Mononuclear cell (primary cell): ENCODE measurements around the gene CEBPG. TPM values are rescaled to one million over a fixed set of nuclear protein-coding genes. Genes with fewer than 3 reads are reported as not detected.

Experiments
- H3K27me3 ChIP-seq: 2 replicates; pipeline ENCODE4 v1.6.0; 2011; ENCODE audit warnings: low read length, control low read depth; ENCODE audit not compliant: insufficient read depth
- H3K4me1 ChIP-seq: 2 replicates; pipeline ENCODE4 v1.5.1; 2011; ENCODE audit warnings: mild to moderate bottlenecking, low read length, control low read depth; ENCODE audit not compliant: insufficient read depth
- H3K4me3 ChIP-seq: 2 replicates; pipeline ENCODE4 v1.5.1; 2011; ENCODE audit warnings: mild to moderate bottlenecking, low read length, moderate library complexity
- H3K9me3 ChIP-seq: 2 replicates; pipeline ENCODE4 v1.5.1; 2011; ENCODE audit warnings: low read depth, mild to moderate bottlenecking, control low read depth, low read length
- total RNA-seq: library from RNA; depleted of rRNA; stranded (reverse); fragments of >200 nt; gene quantifications from one replicate; pipeline ENCODE4 v1.2.3, GENCODE V29; 2012

CEBPG gene
- total RNA-seq, 1 donor: 25.3 TPM

DNA sequence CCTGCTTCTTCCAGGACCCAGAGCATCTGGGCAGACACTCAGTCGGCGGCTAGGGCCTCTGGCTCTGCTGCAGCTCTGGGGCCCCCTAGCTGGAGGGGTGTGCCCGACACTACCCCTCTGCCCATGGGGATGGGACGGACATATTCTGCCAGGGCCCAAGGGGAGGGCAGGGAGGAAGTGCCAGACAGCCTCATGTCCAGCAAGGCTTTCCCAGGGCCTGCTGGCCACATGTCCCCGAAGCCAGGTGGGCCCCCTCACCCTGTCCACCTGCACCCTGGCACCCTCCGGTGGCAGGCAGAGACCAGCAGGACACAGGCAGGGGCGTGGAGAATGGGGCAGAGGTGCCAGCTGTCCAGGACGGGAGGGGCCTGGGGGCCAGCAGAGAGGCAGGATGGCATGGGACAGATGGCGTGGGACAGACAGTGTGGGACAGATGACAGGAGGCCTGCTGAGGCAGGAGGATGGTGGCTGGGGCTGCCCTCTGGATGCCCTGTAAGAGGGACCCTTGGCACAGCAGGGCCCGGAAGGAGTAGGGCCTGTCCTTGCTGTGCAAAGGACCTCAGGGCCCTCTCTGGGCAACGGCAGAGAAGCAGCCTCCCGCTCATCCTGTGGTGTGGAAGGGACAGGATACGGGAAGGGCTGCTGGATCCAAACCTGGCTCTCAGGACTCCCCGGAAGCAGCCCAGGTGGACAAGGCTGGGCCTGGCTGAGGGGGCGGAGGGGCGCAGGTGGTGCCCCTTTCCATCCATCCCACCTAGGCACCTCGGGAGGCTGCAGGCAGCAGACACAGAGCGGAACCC is 29.1 kb downstream of the CEBPG start:
- peaks cover 34% of the 10 kb centered on the region for H3K4me1 ChIP-seq
- no peak overlapping the region for H3K4me3 ChIP-seq
- no peaks in the 10 kb centered on the region for H3K27me3 ChIP-seq
- no peaks in the 10 kb centered on the region for H3K9me3 ChIP-seq

DNA sequence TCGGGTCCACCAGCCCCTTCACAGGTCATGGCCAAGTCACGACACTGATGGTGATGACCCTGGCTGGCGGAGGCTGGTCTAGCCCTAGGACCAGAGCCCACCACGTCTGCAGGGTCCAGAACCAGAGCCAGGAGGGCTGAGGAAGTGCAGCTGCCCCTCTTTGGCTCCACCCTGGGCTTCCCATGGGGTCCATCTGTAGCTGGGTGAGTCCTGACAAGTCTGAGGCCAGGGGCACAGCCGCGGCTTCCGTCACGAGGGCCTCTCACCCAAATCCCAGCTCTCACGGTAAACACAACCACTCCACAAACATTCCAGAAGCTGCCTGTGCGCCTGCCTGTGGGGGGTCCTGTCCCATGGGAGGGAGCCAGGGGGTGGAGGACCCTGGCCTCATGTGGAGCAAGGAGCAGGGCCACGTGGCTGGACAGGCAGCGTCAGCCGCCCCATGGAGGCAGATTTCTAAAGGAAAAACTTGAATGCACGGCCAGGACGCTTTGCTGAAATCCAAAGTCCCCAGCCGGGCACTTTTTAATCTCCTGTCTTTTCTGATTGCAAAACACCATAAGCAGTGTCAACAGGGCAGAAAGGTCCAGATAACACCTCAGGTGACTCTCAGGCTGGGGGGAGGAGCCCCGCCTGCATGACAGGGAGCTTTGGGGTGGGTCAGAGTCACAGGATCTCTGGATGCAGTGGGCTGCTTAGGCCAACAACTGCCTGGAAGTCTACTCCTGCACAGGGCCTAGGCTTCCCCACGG is 29.9 kb downstream of the CEBPG start:
- Histone ChIP-seq H3K4me1 (peaks cover 35% of the 10 kb centered on the region), H3K27me3 (no peaks in the 10 kb centered on the region), H3K4me3 (no peak overlapping the region), H3K9me3 (no peaks in the 10 kb centered on the region)

GRCh38 chr19:33403973-33404304 is 30.4 kb downstream of the CEBPG start:
- Histone ChIP-seq H3K4me3 (no peak overlapping the region), H3K9me3 (no peaks in the 10 kb centered on the region), H3K27me3 (no peaks in the 10 kb centered on the region), H3K4me1 (peaks cover 35% of the 10 kb centered on the region)

- Histone ChIP-seq H3K27me3 (no peaks in the 10 kb centered on the region), H3K4me3 (no peak overlapping the region), H3K9me3 (no peaks in the 10 kb centered on the region), H3K4me1 (peaks cover 35% of the 10 kb centered on the region)
Measured at GRCh38 chr19:33404506-33405253, 31.2 kb downstream of the CEBPG start.

- Histone ChIP-seq H3K9me3 (no peaks in the 10 kb centered on the region), H3K4me3 (no peak overlapping the region), H3K4me1 (peaks cover 35% of the 10 kb centered on the region), H3K27me3 (no peaks in the 10 kb centered on the region)
Measured at GRCh38 chr19:33405254-33405552, 31.7 kb downstream of the CEBPG start.

DNA sequence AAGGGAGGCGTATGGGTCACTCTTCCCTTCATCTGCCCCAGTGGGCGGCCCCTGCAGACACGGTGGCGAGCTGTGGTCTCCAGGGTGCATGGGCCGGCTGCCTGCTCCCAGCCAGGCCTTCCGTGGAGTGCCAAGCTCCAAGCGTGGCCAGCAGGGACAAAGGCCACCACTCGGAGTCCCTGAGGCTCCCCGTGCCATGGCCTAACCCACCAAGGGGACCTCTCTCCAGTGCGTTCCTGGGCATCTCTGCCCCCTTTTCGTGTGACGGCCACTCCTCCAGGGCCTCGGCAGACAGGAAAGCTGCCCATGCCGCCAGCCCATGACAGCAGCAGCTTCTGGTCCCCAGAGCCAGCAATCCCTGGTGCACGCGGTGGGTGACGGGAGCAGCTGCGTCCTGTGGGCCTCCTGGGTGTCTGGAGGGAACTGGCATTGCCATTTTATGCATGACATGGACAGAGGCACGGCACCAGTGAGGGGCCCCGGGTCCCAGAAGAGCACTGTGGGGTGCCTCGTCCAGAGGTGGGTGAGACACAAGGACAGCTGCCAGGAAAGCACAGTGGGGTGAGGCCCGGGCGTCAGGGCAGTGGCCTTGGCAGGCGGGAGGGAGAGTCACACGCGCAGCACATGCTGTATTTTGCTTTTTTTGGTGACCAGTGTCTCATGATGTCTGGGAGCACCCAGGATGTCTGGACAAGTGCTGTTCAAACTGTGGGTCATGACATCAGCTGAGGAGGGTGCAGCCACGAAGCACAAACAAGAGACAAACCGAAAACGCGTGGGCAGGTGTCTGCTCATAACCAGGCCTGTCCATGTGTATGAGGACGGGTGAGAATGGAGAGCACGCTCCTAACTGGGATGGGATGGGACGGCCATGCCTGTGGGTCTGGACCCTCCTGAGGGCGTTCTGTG is 32.3 kb downstream of the CEBPG start:
- H3K9me3 ChIP-seq: no peaks in the 10 kb centered on the region
- no peaks in the 10 kb centered on the region for H3K27me3 ChIP-seq
- no peak overlapping the region for H3K4me3 ChIP-seq
- peaks cover 35% of the 10 kb centered on the region for H3K4me1 ChIP-seq

DNA sequence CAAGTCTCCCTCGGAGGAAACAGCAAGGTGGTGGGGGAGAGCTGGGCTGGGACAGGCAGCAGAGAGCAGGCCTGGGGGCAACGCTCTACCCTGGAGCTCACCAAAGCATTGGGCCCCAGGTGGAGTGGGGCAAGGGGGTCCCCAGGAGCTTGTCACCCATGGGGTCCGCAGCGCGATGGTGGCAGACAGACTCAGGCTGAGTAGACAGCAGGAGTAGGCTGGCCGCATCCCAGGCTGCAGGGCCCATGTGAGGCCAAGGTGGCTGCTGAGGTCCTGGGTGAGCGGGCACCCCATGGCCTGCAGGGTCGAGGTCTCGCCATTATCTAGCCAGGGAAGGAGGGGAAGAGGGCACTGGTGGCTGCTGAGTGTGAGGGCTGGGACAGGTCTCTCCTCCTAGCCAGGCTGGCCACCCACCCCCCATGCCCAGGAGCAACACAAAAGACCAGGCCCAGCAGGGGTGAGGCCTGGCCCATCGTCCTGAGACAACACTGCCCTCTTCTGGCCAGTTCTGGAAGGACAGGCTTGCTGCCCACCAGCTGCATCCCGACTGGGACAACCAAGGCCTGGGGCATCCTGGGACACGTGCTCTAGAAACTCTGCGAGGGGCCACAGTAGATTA is 33.1 kb downstream of the CEBPG start:
- Histone ChIP-seq H3K27me3 (no peaks in the 10 kb centered on the region), H3K4me1 (peaks cover 35% of the 10 kb centered on the region), H3K4me3 (no peak overlapping the region), H3K9me3 (no peaks in the 10 kb centered on the region)

- Histone ChIP-seq H3K27me3 (no peaks in the 10 kb centered on the region), H3K4me3 (no peak overlapping the region), H3K9me3 (no peaks in the 10 kb centered on the region), H3K4me1 (peaks cover 35% of the 10 kb centered on the region)
Measured at GRCh38 chr19:33407140-33407551, 33.6 kb downstream of the CEBPG start.

- no peaks in the 10 kb centered on the region for H3K9me3 ChIP-seq
- no peaks in the 10 kb centered on the region for H3K27me3 ChIP-seq
Measured at GRCh38 chr19:33407716-33408115, 34.2 kb downstream of the CEBPG start.

DNA sequence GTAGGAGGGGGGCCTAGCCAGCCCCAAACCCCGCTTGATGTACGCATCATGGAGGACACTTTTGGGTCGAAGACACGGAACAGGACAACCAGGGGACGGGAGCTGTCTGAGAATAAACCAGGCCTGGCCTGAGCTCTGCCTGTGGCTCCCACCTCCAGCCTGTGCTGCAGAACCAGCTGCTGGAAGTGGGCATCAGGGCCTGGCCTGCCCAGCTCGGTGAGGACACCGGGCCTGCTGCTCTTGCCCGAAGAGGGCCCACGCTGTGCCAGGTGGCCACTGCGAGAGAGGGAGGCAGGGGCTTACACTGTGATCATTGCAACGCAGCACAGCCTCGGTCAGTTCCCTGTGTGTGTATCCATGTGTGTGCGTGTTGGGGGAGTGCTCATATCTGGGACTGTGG is 34.6 kb downstream of the CEBPG start:
- H3K9me3 ChIP-seq: no peaks in the 10 kb centered on the region
- no peak overlapping the region for H3K4me3 ChIP-seq
- no peaks in the 10 kb centered on the region for H3K27me3 ChIP-seq

More at GRCh38 chr19:33407716-33408115, 34.2 kb downstream of the CEBPG start:
- peaks cover 29% of the 10 kb centered on the region for H3K4me1 ChIP-seq
- no peak overlapping the region for H3K4me3 ChIP-seq

DNA sequence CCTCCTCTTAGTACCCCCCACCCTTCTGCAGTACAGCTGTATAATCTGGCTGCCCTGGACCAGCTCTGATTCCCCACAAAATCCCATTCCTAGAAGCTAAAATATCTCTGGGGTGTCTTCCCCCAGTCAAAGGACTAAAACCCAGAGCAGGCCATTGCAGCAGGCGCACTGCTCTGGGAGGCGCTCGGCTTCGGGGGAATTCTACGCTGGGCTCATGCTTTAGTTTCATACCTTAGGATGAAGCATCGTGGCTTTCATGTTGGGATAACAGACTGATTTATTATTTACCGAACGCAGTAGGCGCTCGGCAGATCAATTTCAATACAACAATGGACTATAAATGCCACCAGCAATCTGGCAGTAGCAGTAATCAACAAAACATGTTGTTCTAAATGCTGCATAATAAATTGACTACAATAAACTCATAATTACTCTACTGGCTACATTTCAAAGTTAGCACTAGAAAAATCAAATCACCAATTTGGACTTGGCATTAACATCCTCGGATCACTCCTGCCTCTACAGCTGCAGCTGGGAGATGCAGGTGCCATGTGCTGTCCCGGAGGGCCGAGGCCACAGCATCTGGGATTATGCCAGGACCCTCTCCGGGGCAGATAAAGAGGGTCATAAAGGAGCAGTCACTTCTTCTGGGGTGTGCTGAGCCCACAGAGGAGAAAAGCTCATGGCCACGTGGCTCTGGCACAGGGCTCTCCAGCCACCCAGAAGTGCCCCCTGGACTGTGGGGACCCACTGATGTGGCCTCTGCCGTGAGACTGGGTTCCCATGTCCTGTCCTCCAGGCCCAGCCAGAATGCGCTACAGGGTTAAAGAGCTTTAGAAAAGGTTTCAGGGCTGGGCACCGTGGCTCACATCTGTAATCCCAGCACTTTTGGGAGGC is 35.3 kb downstream of the CEBPG start:
- Histone ChIP-seq H3K9me3 (no peaks in the 10 kb centered on the region), H3K27me3 (no peaks in the 10 kb centered on the region), H3K4me3 (no peak overlapping the region), H3K4me1 (peaks cover 26% of the 10 kb centered on the region)

More for the DNA sequence above, 34.6 kb downstream of the CEBPG start:
- peaks cover 28% of the 10 kb centered on the region for H3K4me1 ChIP-seq

DNA sequence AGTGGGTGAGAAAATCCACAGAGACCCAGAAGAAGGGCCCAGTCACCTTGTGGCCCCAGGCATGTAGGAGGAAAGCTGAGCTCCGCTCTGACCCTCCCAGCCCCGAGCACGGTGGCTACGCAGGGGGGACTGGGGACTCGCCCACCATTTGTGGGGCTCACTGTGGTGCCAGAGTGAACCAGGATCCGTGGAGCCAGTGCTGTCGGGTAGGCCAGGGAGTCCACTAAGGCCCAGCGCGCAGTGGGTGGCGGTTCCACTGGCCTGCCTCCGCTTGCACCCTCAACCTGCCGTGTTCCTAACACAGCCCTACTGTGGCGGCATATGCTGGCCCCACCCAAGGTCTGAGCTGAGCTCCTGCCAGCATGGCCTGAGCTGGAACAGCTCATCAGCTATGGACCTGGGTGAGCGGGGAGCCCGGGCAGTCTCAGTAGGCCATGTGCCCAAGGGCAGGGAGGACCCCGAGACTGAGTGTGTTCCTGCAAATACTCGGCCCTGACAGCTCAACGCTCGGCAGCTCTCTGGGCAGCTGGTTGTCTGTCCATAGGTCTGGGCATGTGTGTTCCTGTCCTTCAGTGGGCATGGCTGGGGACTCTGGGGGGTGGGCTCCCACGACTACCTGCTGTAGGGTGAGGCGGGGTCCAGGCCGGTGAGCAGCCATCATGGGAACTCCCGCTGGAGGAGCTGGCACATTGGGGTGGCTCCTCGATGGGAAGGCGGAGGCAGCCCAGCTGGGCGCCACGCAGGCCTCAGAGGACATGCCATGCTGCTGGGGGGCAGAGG is 36.6 kb downstream of the CEBPG start:
- Histone ChIP-seq H3K27me3 (no peaks in the 10 kb centered on the region), H3K4me1 (peaks cover 13% of the 10 kb centered on the region), H3K4me3 (no peak overlapping the region), H3K9me3 (no peaks in the 10 kb centered on the region)

GRCh38 chr19:33410915-33411401 is 37.4 kb downstream of the CEBPG start:
- no peak overlapping the region for H3K4me3 ChIP-seq
- H3K9me3 ChIP-seq: no peaks in the 10 kb centered on the region
- no peaks in the 10 kb centered on the region for H3K27me3 ChIP-seq
- H3K4me1 ChIP-seq: peaks cover 8% of the 10 kb centered on the region
